ENCODE measurements around the gene PVRIG. TPM values are rescaled to one million over a fixed set of nuclear protein-coding genes. Genes with fewer than 3 reads are reported as not detected.
"Not testable (repeated sequence)": the region's sequence is repeated elsewhere in the genome, so short reads cannot be mapped to it uniquely, and the experiment has no call there.

PVRIG gene
- total RNA-seq, 5 donors from 2014 or later (not counting 1 experiment from before 2014, with no cell fraction given): 45.0 to 96.8 (median 78.0) TPM

DNA sequence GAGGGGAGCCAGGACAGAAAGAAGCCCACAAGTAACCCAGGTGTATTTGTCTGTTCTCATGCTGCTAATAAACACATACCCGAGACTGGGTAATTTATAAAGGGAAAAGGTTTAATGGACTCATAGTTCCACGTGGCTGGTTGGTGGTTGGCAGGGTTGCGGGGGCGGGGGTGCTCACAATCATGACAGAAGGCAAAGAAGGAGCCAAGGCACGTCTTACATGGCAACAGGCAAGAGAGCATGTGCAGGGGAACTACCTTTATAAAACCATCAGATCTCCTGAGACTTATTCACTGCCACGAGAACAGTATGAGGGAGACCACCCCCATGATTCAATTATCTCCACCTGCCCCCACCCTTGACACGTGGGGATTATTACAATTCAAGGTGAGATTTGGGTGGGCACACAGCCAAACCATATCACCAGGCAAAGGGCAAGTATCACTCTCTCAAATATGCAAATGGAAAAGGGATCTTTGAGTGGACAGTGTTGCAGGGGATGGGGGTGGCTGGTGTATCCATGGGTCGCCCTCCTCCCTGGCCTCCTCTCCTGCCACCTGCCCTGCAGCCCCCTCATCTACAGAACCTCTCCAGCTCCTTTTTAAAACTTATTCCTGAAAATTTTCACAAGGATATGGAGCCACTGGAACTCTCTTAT, 15.0 kb downstream of the PVRIG start:
- DNase-seq; CTCF ChIA-PET; POLR2A ChIA-PET; H3K36me3 ChIP-seq (ENCODE audit: control insufficient read depth in 2 of 2, extremely low read depth in 1 of 2, insufficient read depth in 1 of 2, low read length in 1 of 2); H3K27me3 ChIP-seq (replicated peaks in 1 of 2; ENCODE audit: control insufficient read depth in 2 of 2, extremely low read depth in 1 of 2, insufficient read depth in 2 of 2, low read length in 1 of 2); H3K27me3 Mint-ChIP-seq; H3K4me3 ChIP-seq (ENCODE audit: control insufficient read depth in 1 of 2, extremely low read depth in 1 of 2, low read length in 1 of 2); H3K4me1 ChIP-seq (ENCODE audit: control insufficient read depth in 1 of 2, extremely low read depth in 1 of 2, insufficient read depth in 2 of 2, low read length in 2 of 2); H3K4me3 Mint-ChIP-seq; H3K9me3 ChIP-seq; H3K27ac ChIP-seq (ENCODE audit: low read length); ATAC-seq (replicated peaks in 1 of 4); H3K9me3 Mint-ChIP-seq: not testable (repeated sequence)
- WGBS (ENCODE audit: insufficient coverage): no CpG with 5 or more reads among the region's 8 CpGs
- H3K4me1 Mint-ChIP-seq: peaks cover 18 to 29% (median 28%) of the 10 kb centered on the region in 3 donors
- H3K36me3 Mint-ChIP-seq: peaks cover 21% of the 10 kb centered on the region
- peak overlapping the region; percentile 66 to 69 for H3K27ac Mint-ChIP-seq

DNA sequence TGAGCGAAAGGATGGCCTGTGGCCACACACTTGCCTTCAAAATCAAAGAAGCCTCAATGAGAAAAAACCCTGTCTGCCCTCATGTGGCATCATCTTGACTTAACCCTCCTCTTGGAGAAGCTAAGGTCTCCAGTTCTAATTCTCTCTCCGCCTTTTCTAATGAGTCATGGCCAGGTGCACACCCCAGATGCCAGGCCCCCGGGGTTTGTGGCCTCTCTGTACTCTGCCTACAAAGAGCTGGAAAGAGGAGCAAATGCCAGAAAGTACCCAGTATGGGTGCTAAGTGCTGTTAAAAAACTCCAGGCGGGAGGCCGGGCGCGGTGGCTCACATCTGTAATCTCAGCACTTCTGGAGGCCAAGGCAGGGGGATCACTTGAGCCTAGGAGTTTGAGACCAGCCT, 20.2 kb downstream of the PVRIG start:
- H3K9me3 ChIP-seq; H3K27ac ChIP-seq (ENCODE audit: low read length); H3K36me3 ChIP-seq (ENCODE audit: control insufficient read depth in 2 of 2, extremely low read depth in 1 of 2, insufficient read depth in 1 of 2, low read length in 1 of 2); ATAC-seq (replicated peaks in 1 of 4); H3K27me3 ChIP-seq (replicated peaks in 1 of 2; ENCODE audit: control insufficient read depth in 2 of 2, extremely low read depth in 1 of 2, insufficient read depth in 2 of 2, low read length in 1 of 2); H3K4me3 Mint-ChIP-seq; H3K36me3 Mint-ChIP-seq; H3K4me3 ChIP-seq (ENCODE audit: control insufficient read depth in 1 of 2, extremely low read depth in 1 of 2, low read length in 1 of 2); POLR2A ChIA-PET; H3K27me3 Mint-ChIP-seq; H3K27ac Mint-ChIP-seq; H3K4me1 ChIP-seq (ENCODE audit: control insufficient read depth in 1 of 2, extremely low read depth in 1 of 2, insufficient read depth in 2 of 2, low read length in 2 of 2); DNase-seq; CTCF ChIA-PET; H3K9me3 Mint-ChIP-seq: not testable (repeated sequence)
- WGBS (ENCODE audit: insufficient coverage): 83% methylated on average over 2 of the region's 7 CpGs
- peaks cover 18 to 28% (median 26%) of the 10 kb centered on the region in 3 donors for H3K4me1 Mint-ChIP-seq

DNA sequence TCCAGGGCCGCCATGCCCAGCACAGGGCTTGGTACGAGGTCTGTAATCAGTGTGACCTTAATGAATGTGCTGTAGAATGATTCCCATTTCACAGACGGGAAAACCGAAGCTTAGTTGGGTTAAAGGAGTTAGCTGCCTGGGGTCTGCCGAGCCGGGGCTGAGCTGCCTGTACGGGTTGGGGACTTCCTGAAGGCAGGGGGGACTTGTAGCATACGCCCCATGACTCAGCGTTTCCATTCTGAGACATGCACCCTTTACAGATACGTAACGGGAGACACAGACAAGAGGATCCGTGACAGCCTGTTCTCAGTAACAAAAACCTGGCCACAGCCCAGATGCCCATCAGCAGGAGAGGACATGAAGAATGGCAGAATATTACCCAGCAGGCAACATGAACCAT, 23.6 kb downstream of the PVRIG start:
- peak in 9 of 35 experiments; percentile 5 to 46 (median 19) for DNase-seq
- H3K4me1 ChIP-seq (ENCODE audit: control insufficient read depth in 1 of 2, extremely low read depth in 1 of 2, insufficient read depth in 2 of 2, low read length in 2 of 2); H3K36me3 Mint-ChIP-seq; H3K27me3 ChIP-seq (replicated peaks in 1 of 2; ENCODE audit: control insufficient read depth in 2 of 2, extremely low read depth in 1 of 2, insufficient read depth in 2 of 2, low read length in 1 of 2); H3K36me3 ChIP-seq (ENCODE audit: control insufficient read depth in 2 of 2, extremely low read depth in 1 of 2, insufficient read depth in 1 of 2, low read length in 1 of 2); POLR2A ChIA-PET; H3K9me3 Mint-ChIP-seq; H3K27me3 Mint-ChIP-seq; H3K9me3 ChIP-seq; H3K27ac ChIP-seq (ENCODE audit: low read length); H3K4me3 ChIP-seq (ENCODE audit: control insufficient read depth in 1 of 2, extremely low read depth in 1 of 2, low read length in 1 of 2): not testable (repeated sequence)
- peaks cover 16 to 32% (median 30%) of the 10 kb centered on the region in 3 donors for H3K4me1 Mint-ChIP-seq
- WGBS (ENCODE audit: insufficient coverage): 19% methylated on average over 6 of the region's 12 CpGs
- H3K27ac Mint-ChIP-seq: peak overlapping the region; percentile 42 to 66
- peak; percentile 55 to 80 (median 72) for ATAC-seq (replicated peaks in 1 of 4)
- peak overlapping the region in 1 of 3 donors; percentile 27 for H3K4me3 Mint-ChIP-seq
- CTCF ChIA-PET: interaction anchor here (0.6 to 0.7 kb wide), 3 partner anchors 8 to 943 kb away, joined by 3 to 8 read pairs (median 4); no protein-coding TSS in a partner anchor

DNA sequence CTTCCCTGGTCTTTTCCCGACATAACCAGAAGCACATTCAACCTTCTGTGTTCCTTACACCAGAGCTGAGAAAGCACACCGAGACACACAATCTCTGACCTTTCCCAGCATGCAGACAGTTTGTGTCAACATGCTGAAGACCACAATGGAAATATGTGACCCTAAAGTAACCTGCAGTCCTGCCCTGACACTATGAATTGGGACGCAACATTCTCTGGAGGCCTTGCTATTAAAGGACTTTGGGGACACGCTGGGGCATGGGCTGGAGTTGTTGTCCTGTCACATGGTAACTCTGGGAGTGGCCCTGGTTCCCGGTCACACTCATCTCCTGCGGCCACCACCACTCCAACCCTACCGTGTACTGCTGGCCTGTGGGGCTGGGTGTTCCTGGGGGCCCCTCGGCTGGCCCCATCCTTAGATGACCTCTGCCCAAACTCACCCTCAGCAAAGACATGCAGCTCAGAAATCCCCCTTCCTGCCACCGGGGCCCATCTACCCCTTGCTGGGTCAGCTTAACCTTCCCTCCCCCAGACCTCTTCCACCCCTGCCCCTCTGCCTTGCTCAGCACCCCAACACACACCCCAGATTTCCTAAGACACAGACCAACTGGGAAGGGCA, 25.3 kb downstream of the PVRIG start:
- POLR2A ChIA-PET; H3K27ac Mint-ChIP-seq; ATAC-seq (replicated peaks in 1 of 4); CTCF ChIA-PET; H3K4me1 ChIP-seq (ENCODE audit: control insufficient read depth in 1 of 2, extremely low read depth in 1 of 2, insufficient read depth in 2 of 2, low read length in 2 of 2); H3K4me3 Mint-ChIP-seq; H3K27me3 Mint-ChIP-seq; DNase-seq; H3K36me3 ChIP-seq (ENCODE audit: control insufficient read depth in 2 of 2, extremely low read depth in 1 of 2, insufficient read depth in 1 of 2, low read length in 1 of 2); H3K36me3 Mint-ChIP-seq; H3K27ac ChIP-seq (ENCODE audit: low read length); H3K9me3 Mint-ChIP-seq; H3K9me3 ChIP-seq; H3K27me3 ChIP-seq (replicated peaks in 1 of 2; ENCODE audit: control insufficient read depth in 2 of 2, extremely low read depth in 1 of 2, insufficient read depth in 2 of 2, low read length in 1 of 2); H3K4me3 ChIP-seq (ENCODE audit: control insufficient read depth in 1 of 2, extremely low read depth in 1 of 2, low read length in 1 of 2): not testable (repeated sequence)
- peaks cover 13 to 26% (median 22%) of the 10 kb centered on the region in 3 donors for H3K4me1 Mint-ChIP-seq
- WGBS (ENCODE audit: insufficient coverage): 93% methylated on average over 5 of the region's 9 CpGs

DNA sequence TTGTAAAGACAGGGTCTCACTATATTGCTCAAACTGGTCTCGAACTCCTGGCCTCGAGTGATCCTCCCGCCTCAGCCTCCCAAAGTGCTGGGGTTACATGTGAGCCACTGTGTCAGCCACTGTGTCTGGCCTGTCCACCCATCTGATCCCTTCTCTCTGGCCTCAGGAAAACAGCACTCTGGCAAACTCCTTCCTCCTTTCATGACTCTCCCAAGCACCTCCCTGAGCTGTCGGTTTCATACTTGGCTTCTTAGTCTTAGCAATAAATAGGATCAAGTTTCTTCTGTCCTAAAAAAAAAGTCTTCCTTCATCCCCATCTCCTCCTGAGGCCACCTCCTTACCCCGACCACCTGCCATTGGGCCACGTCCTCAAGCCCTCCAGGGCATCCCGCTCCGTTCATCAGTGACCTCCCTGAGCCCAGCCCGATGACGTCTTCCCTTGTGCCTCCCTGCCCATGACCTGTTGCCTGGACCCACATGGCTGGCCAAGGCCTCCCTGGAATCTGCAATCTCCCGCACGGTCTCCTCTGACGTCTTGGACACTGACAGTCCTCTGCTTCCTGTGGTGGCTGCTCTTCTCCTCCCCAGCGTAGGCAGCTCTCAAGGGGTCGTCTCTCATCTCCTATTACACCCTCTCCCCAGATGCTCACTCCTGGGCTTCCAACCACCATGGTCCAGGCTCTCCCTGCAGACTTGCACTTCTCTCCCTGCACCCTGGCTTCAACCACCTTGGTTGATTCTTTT, 26.5 kb downstream of the PVRIG start:
- H3K36me3 ChIP-seq (ENCODE audit: control insufficient read depth in 2 of 2, extremely low read depth in 1 of 2, insufficient read depth in 1 of 2, low read length in 1 of 2); H3K4me1 ChIP-seq (ENCODE audit: control insufficient read depth in 1 of 2, extremely low read depth in 1 of 2, insufficient read depth in 2 of 2, low read length in 2 of 2); CTCF ChIA-PET; H3K9me3 Mint-ChIP-seq; H3K9me3 ChIP-seq; ATAC-seq (replicated peaks in 1 of 4); DNase-seq; H3K27me3 Mint-ChIP-seq; H3K36me3 Mint-ChIP-seq; H3K27ac ChIP-seq (ENCODE audit: low read length); H3K4me3 Mint-ChIP-seq; H3K4me3 ChIP-seq (ENCODE audit: control insufficient read depth in 1 of 2, extremely low read depth in 1 of 2, low read length in 1 of 2); H3K27ac Mint-ChIP-seq; H3K27me3 ChIP-seq (replicated peaks in 1 of 2; ENCODE audit: control insufficient read depth in 2 of 2, extremely low read depth in 1 of 2, insufficient read depth in 2 of 2, low read length in 1 of 2): not testable (repeated sequence)
- WGBS (ENCODE audit: insufficient coverage): 100% methylated on average over 9 of the region's 15 CpGs
- H3K4me1 Mint-ChIP-seq: peaks cover 12 to 26% (median 22%) of the 10 kb centered on the region in 3 donors
- POLR2A ChIA-PET: interaction anchor here in 1 of 2 donors (0.6 kb wide), 1 partner anchor 164 kb away, joined by 3 read pairs; no protein-coding TSS in a partner anchor

DNA sequence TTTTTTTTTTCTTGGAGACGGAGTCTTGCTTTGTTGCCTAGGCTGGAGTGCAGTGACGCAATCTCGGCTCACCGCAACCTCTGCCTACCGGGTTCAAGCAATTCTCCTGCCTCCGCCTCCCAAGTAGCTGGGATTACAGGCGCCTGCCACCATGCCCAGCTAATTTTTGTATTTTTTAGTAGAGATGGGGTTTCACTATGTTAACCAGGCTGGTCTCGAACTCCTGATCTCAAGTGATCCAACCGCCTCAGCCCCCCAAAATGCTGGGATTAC, 27.1 kb downstream of the PVRIG start:
- CTCF ChIA-PET; H3K36me3 Mint-ChIP-seq; H3K9me3 ChIP-seq; ATAC-seq (replicated peaks in 1 of 4); H3K36me3 ChIP-seq (ENCODE audit: control insufficient read depth in 2 of 2, extremely low read depth in 1 of 2, insufficient read depth in 1 of 2, low read length in 1 of 2); H3K27me3 Mint-ChIP-seq; H3K27me3 ChIP-seq (replicated peaks in 1 of 2; ENCODE audit: control insufficient read depth in 2 of 2, extremely low read depth in 1 of 2, insufficient read depth in 2 of 2, low read length in 1 of 2); DNase-seq; H3K9me3 Mint-ChIP-seq; POLR2A ChIA-PET; H3K4me3 Mint-ChIP-seq; H3K4me3 ChIP-seq (ENCODE audit: control insufficient read depth in 1 of 2, extremely low read depth in 1 of 2, low read length in 1 of 2); H3K27ac ChIP-seq (ENCODE audit: low read length); H3K27ac Mint-ChIP-seq; H3K4me1 ChIP-seq (ENCODE audit: control insufficient read depth in 1 of 2, extremely low read depth in 1 of 2, insufficient read depth in 2 of 2, low read length in 2 of 2): not testable (repeated sequence)
- H3K4me1 Mint-ChIP-seq: peaks cover 12 to 26% (median 22%) of the 10 kb centered on the region in 3 donors
- 97% methylated on average over 6 of the region's 9 CpGs for WGBS (ENCODE audit: insufficient coverage)
